Immature natural killer cell (primary cell): ENCODE measurements around the gene TNK2. TPM values are rescaled to one million over a fixed set of nuclear protein-coding genes. Genes with fewer than 3 reads are reported as not detected.
A peak's percentile ranks its signal among the peaks of the same experiment; 100 is the strongest.
"Not testable (repeated sequence)": the region's sequence is repeated elsewhere in the genome, so short reads cannot be mapped to it uniquely, and the experiment has no call there.

Experiments
- DNase-seq, 3 donors: peaks; one replicate each; pipeline ENCODE4 v3.0.0; 2022; ENCODE audit warnings: mixed read lengths in 1 of 3
- H3K27ac Mint-ChIP-seq, 6 donors: one replicate each; pipeline ENCODE4 v1.8.0; 2020; ENCODE audit warnings: mixed read lengths in 6 of 6, mild to moderate bottlenecking in 5 of 6, inconsistent platforms in 4 of 6, moderate library complexity in 3 of 6
- H3K27me3 Mint-ChIP-seq, 3 donors: one replicate each; pipeline ENCODE4 v1.8.0; 2020 to 2021; ENCODE audit warnings: low read depth in 3 of 3, mild to moderate bottlenecking in 3 of 3, mixed read lengths in 3 of 3, moderate library complexity in 3 of 3, inconsistent platforms in 1 of 3
- H3K36me3 Mint-ChIP-seq, 3 donors: one replicate each; pipeline ENCODE4 v1.8.0; 2020; ENCODE audit warnings: mixed read lengths in 3 of 3, inconsistent platforms in 2 of 3, mild to moderate bottlenecking in 2 of 3
- H3K4me1 Mint-ChIP-seq, 2 donors: one replicate each; pipeline ENCODE4 v1.8.0; 2020; ENCODE audit warnings: inconsistent platforms in 2 of 2, mild to moderate bottlenecking in 2 of 2, mixed read lengths in 2 of 2, moderate library complexity in 1 of 2
- H3K4me3 Mint-ChIP-seq, 5 donors: one replicate each; pipeline ENCODE4 v1.8.0; 2020; ENCODE audit warnings: mild to moderate bottlenecking in 5 of 5, mixed read lengths in 5 of 5, inconsistent platforms in 3 of 5, moderate library complexity in 3 of 5
- H3K9me3 Mint-ChIP-seq, 6 donors: one replicate each; pipeline ENCODE4 v1.8.0; 2020; ENCODE audit warnings: mild to moderate bottlenecking in 6 of 6, mixed read lengths in 6 of 6, inconsistent platforms in 4 of 6, moderate library complexity in 3 of 6
- polyA plus RNA-seq, 3 donors: library from polyadenylated mRNA; unstranded; fragments of 300-500 nt; fragmentation: Illumina TruSeq; gene quantifications; one replicate each; pipeline ENCODE4 v1.2.3, GENCODE V29; 2021

The TNK2 gene
- polyA plus RNA-seq, 3 donors from 2014 or later, result 1.4 to 4.9 (median 1.6) TPM

DNA sequence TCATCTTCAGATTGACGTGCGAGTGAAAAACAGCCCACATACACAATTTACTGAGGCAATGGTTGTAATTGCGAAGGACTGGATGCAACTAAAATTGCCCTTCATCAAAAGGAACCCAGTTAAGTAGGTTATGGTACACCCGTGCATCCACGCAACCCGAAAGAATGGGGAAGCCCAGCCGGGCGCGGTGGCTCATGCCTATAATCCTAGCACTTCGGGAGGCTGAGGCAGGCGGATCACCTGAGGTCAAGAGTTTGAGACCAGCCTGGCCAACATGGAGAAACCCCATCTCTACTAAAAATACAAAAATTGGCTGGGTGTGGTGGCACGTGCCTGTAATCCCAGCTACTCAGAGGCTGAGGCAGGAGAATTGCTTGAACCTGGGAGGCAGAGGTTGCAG lies 46.0 kb downstream of the TNK2 start:
- not testable (repeated sequence) for H3K9me3 Mint-ChIP-seq, DNase-seq, H3K4me1 Mint-ChIP-seq, H3K27ac Mint-ChIP-seq, H3K27me3 Mint-ChIP-seq, H3K4me3 Mint-ChIP-seq
- H3K36me3 Mint-ChIP-seq, result peaks cover 0 to 11% (median 7%) of the 10 kb centered on the region in 3 donors

DNA sequence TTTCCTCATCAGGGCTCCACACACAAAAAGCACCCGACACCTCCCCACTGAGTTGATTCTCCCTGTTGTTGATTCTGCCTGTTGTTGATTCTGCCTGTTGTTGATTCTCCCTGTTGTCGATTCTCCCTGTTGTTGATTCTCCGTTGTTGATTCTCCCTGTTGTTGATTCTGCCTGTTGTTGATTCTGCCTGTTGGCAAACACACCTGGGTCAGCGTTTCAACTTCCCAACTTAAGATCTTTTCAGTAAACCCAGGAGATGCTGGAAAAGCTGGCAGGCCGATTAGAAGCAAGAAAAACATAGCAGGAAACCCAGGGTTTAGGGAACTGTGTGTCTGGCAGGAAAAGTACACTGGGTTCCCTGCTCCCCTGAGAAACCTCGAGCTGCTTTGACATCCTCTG lies 47.9 kb downstream of the TNK2 start:
- H3K4me3 Mint-ChIP-seq, result peak overlapping the region in 1 of 5 donors; percentile 15
- H3K9me3 Mint-ChIP-seq, result no peaks in the 10 kb centered on the region
- peak overlapping the region in 1 of 6 donors; percentile 7 for H3K27ac Mint-ChIP-seq
- peaks cover 0 to 5% (median under 1%) of the 10 kb centered on the region in 3 donors for H3K27me3 Mint-ChIP-seq
- peaks cover 0 to 8% (median 2%) of the 10 kb centered on the region in 3 donors for H3K36me3 Mint-ChIP-seq
- H3K4me1 Mint-ChIP-seq, result peaks cover 5 to 6% of the 10 kb centered on the region in 2 donors
- DNase-seq, result no peak

DNA sequence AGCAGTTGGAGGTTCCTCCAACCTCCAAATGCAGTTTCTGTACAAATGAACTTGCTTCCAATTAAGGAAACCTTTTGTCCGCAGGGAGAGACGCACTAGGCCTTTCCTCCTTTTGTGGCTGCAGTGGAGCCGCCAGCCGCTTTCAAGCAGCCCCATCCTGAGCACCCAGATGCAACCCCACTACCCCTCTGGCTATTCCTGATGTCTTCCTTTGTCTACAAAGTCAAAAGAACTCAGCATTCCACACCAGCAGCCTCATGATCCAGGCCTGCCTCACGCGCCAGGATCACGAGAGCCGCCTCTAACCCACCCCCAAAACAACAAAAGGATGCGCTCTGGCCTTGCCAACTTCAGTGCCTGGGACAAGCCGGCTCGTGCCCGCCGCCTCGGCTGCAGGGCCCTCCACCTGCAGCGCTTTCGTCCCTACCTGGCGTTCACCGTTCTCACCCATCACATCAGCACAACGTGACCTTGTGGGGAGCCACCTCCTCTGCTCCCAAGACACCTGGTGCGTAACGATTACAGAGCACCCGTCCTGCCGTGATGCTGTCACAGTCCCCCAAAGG lies 48.4 kb downstream of the TNK2 start:
- Mint-ChIP-seq H3K27me3 (peaks cover 0 to 2% (median 0%) of the 10 kb centered on the region in 3 donors), H3K4me3 (peak overlapping the region in 1 of 5 donors; percentile 83), H3K27ac (no peak overlapping the region), H3K36me3 (peaks cover 0 to 6% (median 0%) of the 10 kb centered on the region in 3 donors), H3K9me3 (no peaks in the 10 kb centered on the region), H3K4me1 (peaks cover 5 to 6% of the 10 kb centered on the region in 2 donors)
- DNase-seq, result no peak

DNA sequence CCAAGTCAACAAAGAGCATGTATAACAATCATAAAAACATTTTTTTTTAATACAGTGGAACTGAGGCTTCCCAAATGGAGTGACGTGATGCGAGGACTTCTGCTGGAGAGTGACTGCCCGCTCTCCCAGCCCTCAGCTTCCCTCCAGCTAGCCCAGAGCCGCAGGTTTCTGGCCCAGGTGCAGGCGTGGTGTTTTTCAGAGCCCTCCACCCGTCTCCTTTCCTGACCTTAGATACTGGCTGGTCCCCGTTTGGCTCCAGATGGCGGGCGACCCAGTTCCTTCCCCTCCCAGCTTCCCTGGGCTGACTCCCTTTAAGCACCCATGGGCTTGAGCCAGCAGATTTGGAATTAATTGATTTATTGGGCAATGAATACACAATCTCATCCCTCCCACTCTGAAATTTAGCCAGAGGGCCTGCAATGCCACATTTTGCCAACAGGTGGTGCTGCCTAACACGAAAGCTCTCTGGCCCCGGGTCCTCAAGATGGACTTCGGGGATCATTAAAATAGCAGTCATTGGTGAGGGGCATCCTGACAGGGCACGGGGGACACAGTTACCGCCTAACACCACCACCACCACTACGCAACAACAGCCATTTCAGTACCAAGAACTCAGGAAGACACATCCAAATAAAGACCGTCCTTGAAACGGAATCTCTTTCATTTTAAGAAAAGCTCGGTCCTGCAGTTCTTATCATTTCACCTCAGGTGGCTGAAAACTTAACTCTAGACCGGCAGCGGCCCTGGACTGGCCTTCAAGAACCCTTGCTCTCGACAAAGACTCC lies 49.1 kb downstream of the TNK2 start:
- H3K27ac Mint-ChIP-seq, result peak overlapping the region in 1 of 6 donors; percentile 51
- peak; percentile 64 to 65 (median 64) for DNase-seq
- no peaks in the 10 kb centered on the region for H3K9me3 Mint-ChIP-seq
- H3K27me3 Mint-ChIP-seq, result peaks cover 0 to 2% (median 0%) of the 10 kb centered on the region in 3 donors
- H3K36me3 Mint-ChIP-seq, result peaks cover 0 to 6% (median 0%) of the 10 kb centered on the region in 3 donors
- peak overlapping the region in 3 of 5 donors; percentile 25 to 83 (median 54) for H3K4me3 Mint-ChIP-seq
- peaks cover 5 to 6% of the 10 kb centered on the region in 2 donors for H3K4me1 Mint-ChIP-seq

DNA sequence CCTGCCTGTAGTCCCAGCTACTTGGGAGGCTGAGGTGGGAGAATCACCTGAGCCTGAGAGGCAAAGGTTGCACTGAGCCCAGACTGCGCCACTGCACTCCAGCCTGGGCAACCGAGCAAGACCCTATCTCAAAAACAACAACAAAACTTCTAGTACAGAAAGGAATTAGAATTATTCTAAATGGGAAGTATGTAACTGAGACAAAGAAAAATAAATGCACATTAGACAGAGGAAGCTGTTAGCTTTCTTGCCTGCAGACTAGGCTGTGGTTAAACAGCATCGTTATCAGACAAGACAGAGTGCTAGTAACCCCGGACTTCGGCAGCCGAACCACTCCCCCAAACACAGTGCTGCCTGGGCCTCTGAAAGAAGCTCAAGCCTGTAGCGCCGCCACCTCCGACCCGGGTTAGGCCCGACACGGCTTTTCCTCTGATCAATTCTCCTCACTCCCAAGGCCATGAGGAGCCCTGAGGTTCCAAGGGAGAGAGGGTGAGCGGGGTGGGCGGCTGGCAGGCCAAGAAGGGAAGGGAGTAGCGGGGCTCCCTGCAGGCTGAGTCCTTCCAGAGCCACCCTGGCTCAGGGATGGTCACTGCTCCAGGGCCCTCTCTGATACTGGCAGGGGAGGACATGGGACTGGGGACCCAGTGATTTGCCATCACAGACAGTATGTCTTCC lies 51.8 kb downstream of the TNK2 start:
- Mint-ChIP-seq H3K27me3 (peaks cover 0 to 7% (median 1%) of the 10 kb centered on the region in 3 donors), H3K27ac (no peak overlapping the region), H3K9me3 (no peaks in the 10 kb centered on the region), H3K4me3 (no peak overlapping the region), H3K4me1 (peaks cover 3 to 6% of the 10 kb centered on the region in 2 donors), H3K36me3 (no peaks in the 10 kb centered on the region)
- DNase-seq, result no peak

DNA sequence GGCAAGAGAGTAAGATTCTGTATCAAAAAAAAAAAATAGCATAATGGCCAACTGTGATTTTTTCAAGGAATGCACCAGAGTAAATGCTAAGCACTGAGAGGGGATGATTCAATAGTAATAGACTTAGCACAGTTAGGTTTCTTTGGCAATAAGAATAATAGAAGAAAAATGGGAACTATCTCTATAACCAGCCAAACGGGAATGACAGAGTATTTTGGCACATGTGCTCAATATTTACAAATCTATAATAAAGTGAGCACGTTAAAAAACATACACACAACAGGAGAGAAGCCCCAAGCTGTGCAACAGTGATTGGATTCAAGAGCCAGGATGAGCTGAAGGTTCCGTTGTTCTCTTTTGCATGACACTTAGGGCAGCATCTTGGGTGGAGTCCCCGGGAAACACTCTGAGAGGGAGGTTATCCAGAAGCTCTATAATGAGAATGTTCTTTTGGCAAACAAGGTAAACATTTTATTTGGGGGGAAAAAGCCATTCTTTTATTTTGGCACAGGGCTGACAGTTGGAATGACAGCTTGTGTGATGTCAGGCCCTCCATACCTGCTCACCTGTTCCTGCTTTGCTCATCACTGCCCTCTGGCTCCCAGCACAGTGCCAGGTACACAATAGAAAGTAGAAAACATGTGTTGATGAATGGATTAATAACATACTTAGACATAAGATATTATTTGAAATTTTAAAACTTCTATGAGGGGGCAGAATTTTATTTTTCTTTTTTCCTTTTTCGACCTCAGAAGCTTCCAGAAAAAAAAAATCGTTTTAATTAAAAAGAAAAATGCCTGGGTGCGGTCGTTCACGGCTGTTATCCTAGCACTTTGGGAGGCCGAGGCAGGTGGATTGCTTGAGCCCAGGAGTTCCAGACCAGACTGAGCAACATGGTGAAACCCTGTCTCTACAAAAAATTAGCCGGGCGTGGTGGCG lies 52.6 kb downstream of the TNK2 start:
- Mint-ChIP-seq H3K4me3 (no peak overlapping the region), H3K27ac (no peak overlapping the region), H3K36me3 (no peaks in the 10 kb centered on the region), H3K4me1 (peaks cover 9 to 10% of the 10 kb centered on the region in 2 donors), H3K27me3 (peaks cover 3 to 13% (median 6%) of the 10 kb centered on the region in 3 donors), H3K9me3 (no peaks in the 10 kb centered on the region)
- DNase-seq, result no peak

DNA sequence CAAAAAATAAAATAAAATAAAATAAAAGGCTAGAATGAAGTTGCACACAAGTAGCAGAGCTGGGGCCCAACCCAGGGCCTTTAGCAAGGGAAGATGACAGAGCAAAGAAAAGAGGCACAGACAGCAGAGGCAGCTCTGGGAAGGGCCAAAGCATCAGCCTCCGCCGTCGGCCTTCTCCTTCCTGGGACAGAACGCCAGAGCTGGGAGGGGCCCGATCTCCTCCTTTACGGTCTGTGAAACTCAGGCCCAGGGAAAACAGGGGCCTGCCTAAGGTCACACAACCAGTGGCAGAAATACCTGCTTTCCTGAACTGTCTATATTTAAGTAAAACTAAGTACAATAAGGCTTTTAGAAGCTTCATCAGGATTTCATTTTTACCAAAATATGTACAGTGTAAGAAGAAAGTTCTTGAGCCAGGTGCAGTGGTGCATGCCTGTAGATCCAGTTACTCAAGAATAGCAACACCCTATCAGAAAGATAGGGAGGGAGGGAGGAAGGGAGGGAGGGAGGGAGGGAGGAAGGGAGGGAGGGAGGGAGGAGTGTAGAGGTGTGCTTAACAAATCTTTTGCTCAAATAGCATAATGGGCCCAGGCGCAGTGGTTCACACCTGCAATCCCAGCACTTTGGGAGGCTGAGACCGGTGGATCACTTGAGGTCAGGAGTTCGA lies 53.6 kb downstream of the TNK2 start:
- Mint-ChIP-seq H3K36me3 (no peaks in the 10 kb centered on the region), H3K4me3 (no peak overlapping the region), H3K4me1 (peaks cover 11 to 16% of the 10 kb centered on the region in 2 donors), H3K27ac (no peak overlapping the region), H3K9me3 (no peaks in the 10 kb centered on the region), H3K27me3 (peaks cover 3 to 13% (median 7%) of the 10 kb centered on the region in 3 donors)
- DNase-seq, result no peak

DNA sequence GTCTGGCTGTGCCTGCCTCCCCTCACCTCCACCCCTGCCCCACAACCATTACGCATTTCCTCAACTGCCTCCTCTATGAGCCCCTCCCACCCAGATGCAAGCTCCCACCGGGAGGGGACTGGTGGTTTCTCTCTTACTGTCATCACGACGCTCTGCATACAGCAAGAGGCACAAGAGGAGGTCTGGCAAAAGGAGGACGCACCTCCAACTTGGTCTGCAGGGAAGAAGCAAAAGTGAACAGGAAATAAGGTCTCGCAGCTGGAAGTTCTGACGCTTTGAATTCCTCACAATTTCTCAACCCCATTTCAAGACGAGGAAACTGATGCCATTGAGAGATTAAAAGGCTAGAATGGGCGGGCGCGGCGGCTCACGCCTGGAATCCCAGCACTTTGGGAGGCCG lies 54.4 kb downstream of the TNK2 start:
- H3K9me3 Mint-ChIP-seq, result no peaks in the 10 kb centered on the region
- peak overlapping the region in 1 of 6 donors; percentile 40 for H3K27ac Mint-ChIP-seq
- peaks cover 8 to 18% of the 10 kb centered on the region in 2 donors for H3K4me1 Mint-ChIP-seq
- H3K36me3 Mint-ChIP-seq, result no peaks in the 10 kb centered on the region
- DNase-seq, result no peak
- peaks cover 5 to 13% (median 7%) of the 10 kb centered on the region in 3 donors for H3K27me3 Mint-ChIP-seq
- H3K4me3 Mint-ChIP-seq, result no peak overlapping the region

DNA sequence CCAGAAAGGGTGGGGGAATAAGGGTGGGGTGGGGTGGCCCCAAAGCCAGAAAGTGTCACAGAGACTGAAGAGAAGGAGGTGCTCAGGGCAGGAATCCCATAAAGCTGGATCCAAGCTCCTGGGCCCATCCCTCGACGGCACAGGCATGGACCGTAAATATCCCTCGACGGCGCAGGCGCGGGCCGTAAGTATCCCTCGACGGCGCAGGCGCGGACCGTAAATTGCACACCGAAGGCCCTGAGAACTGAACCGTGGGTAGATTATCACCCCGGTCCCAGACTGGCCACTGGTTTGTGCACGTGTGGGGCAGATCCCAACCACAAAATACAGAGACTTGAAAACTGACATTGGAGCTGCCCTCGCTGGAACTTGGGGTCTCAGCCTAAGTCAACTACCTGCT lies 55.3 kb downstream of the TNK2 start:
- H3K27ac Mint-ChIP-seq, result no peak overlapping the region
- no peaks in the 10 kb centered on the region for H3K9me3 Mint-ChIP-seq
- no peaks in the 10 kb centered on the region for H3K36me3 Mint-ChIP-seq
- no peak overlapping the region for H3K4me3 Mint-ChIP-seq
- peaks cover 5 to 13% (median 7%) of the 10 kb centered on the region in 3 donors for H3K27me3 Mint-ChIP-seq
- DNase-seq, result no peak
- H3K4me1 Mint-ChIP-seq, result peaks cover 9 to 22% of the 10 kb centered on the region in 2 donors

DNA sequence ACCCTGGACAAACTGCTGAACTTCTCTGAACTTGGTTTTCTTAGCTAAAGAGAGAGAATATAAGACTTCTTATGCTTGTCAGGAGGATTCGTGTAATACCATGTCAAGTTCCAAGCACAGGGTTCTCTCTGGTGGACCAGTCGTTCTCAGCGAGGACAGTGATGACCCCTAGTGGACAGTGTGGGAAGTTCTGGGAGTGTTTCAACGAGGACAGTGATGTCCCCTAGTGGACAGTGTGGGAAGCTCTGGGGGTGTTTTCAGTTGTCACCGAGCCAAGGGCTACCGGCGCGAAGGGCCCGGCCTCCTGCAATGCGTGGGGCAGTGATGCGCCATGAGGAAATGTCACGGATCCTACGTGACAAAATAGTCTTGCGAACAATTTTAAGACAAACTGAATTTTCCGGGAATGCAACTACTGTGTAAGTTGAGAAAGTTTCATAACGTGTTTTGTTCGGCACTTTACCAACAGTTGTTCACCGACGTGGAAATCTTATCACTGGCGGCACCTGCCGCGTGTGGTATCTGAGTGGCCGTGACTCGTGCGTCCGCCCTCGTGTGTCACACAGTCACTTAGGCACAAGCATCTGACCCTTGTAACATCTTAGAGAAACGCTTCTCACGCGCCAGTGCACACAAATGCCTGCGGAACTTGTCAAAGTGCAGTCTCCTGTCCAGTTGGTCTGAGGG lies 57.4 kb downstream of the TNK2 start:
- H3K36me3 Mint-ChIP-seq, result no peaks in the 10 kb centered on the region
- peak; percentile 86 to 89 (median 86) for DNase-seq
- H3K27ac Mint-ChIP-seq, result peak overlapping the region in 3 of 6 donors; percentile 17 to 64 (median 52)
- peaks cover 5 to 13% (median 7%) of the 10 kb centered on the region in 3 donors for H3K27me3 Mint-ChIP-seq
- no peaks in the 10 kb centered on the region for H3K9me3 Mint-ChIP-seq
- peak overlapping the region; percentile 16 to 65 (median 21) for H3K4me3 Mint-ChIP-seq
- peaks cover 9 to 22% of the 10 kb centered on the region in 2 donors for H3K4me1 Mint-ChIP-seq

DNA sequence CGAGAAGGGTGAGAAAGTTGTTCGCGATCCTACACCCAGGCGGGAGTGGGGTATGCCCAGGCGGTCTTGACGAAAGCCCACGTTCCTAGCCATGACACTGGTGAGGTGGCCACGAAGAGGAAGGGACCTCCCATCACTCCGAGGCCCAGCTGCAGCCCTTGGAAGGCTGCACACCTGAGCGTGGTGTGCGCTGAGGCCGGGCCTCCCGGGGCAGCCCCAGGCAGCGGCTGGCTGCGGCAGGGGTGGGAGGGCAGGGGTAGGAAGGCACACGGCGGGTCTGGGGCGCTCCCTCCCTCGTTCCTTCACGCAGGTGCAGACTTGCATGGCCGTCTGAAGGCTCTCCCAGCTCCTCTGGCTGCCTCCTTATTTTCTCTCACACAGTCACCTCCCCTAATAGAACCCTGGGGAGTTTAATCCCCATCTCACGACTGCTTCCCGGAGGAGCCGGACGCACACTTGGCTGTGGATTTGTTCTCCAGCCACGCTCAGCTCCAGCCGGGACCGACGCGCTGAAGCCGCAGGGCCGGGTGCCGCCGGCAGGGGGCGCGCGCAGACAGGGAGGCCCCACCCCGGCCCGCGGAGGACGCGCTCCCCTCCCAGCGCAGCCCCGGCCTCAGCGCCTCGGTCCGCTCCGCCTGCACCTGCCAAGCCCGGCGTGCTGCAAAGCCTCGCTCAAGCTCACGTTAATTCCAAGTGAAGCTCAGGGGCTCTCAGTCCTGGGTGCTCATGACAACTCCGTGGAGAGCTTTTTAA lies 58.9 kb downstream of the TNK2 start:
- H3K27ac Mint-ChIP-seq, result peak overlapping the region in 2 of 6 donors; percentile 11 to 66
- peak overlapping the region in 2 of 5 donors; percentile 38 to 57 for H3K4me3 Mint-ChIP-seq
- DNase-seq, result peak in 2 of 3 donors; percentile 64 to 69
- H3K27me3 Mint-ChIP-seq, result peaks cover 5 to 13% (median 7%) of the 10 kb centered on the region in 3 donors
- H3K36me3 Mint-ChIP-seq, result no peaks in the 10 kb centered on the region
- peaks cover 9 to 22% of the 10 kb centered on the region in 2 donors for H3K4me1 Mint-ChIP-seq
- no peaks in the 10 kb centered on the region for H3K9me3 Mint-ChIP-seq
